Mucosa of stomach (tissue), 1 donor: Measurements from ENCODE around the gene PELI3.
"Not testable (repeated sequence)": the region's sequence is repeated elsewhere in the genome, so short reads cannot be mapped to it uniquely, and the experiment has no call there.

ENCODE experiments used
- H3K27me3 ChIP-seq: one replicate; pipeline ENCODE4 v1.7.0; 2013; ENCODE audit warnings: mild to moderate bottlenecking, low read length; ENCODE audit not compliant: control insufficient read depth, insufficient read depth
- H3K36me3 ChIP-seq: one replicate; pipeline ENCODE4 v1.7.0; 2013; ENCODE audit warnings: low read length; ENCODE audit not compliant: control insufficient read depth, insufficient read depth
- H3K4me1 ChIP-seq: one replicate; pipeline ENCODE4 v1.7.0; 2013; ENCODE audit warnings: mild to moderate bottlenecking, low read length; ENCODE audit not compliant: control insufficient read depth, insufficient read depth
- H3K4me3 ChIP-seq: one replicate; pipeline ENCODE4 v1.7.0; 2013; ENCODE audit warnings: low read length
- H3K9ac ChIP-seq: one replicate; pipeline ENCODE4 v1.7.0; 2013; ENCODE audit warnings: mild to moderate bottlenecking, low read length, moderate library complexity
- H3K9me3 ChIP-seq: one replicate; pipeline ENCODE4 v1.7.0; 2013; ENCODE audit warnings: mild to moderate bottlenecking, low read length, moderate library complexity; ENCODE audit not compliant: control insufficient read depth
- donor health status: Pancreatic carcinoma.

Gene PELI3

GRCh38 chr11:66431287-66431686 is 35.4 kb upstream of the PELI3 start:
- H3K27me3 ChIP-seq, H3K4me3 ChIP-seq, H3K4me1 ChIP-seq, H3K36me3 ChIP-seq, H3K9me3 ChIP-seq, H3K9ac ChIP-seq: not testable (repeated sequence)

DNA sequence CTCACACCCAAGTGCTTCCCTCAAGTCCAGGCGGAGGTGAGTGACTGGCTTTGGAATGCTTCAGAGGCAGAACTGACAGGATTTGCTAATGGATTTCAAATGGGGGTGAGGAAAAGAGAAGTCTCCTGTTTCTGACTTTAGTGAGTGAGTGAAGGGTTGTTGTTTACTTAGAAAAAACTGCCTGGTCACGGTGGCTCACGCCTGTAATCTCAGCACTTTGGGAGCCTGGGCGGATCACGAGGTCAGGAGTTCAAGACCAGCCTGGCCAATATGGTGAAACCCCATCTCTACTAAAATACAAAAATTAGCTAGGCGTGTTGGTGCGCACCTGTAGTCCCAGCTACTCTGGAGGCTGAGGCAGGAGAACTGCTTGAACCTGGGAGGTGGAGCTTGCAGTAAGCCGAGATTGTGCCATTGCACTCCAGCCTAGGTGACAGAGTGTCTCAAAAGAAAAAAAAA is 34.8 kb upstream of the PELI3 start:
- H3K36me3 ChIP-seq, H3K9me3 ChIP-seq, H3K27me3 ChIP-seq, H3K4me1 ChIP-seq, H3K9ac ChIP-seq, H3K4me3 ChIP-seq: not testable (repeated sequence)

- Histone ChIP-seq H3K4me3 (no peak overlapping the region), H3K4me1 (no peaks in the 10 kb centered on the region), H3K27me3 (no peaks in the 10 kb centered on the region), H3K36me3 (no peaks in the 10 kb centered on the region), H3K9me3 (no peaks in the 10 kb centered on the region), H3K9ac (no peak overlapping the region)
These were observed 34.1 kb upstream of the PELI3 start for GRCh38 chr11:66432597-66432996.

- H3K9ac ChIP-seq, result peak overlapping the region; percentile 78
These were observed 28.7 kb upstream of the PELI3 start for GRCh38 chr11:66437979-66438503.

DNA sequence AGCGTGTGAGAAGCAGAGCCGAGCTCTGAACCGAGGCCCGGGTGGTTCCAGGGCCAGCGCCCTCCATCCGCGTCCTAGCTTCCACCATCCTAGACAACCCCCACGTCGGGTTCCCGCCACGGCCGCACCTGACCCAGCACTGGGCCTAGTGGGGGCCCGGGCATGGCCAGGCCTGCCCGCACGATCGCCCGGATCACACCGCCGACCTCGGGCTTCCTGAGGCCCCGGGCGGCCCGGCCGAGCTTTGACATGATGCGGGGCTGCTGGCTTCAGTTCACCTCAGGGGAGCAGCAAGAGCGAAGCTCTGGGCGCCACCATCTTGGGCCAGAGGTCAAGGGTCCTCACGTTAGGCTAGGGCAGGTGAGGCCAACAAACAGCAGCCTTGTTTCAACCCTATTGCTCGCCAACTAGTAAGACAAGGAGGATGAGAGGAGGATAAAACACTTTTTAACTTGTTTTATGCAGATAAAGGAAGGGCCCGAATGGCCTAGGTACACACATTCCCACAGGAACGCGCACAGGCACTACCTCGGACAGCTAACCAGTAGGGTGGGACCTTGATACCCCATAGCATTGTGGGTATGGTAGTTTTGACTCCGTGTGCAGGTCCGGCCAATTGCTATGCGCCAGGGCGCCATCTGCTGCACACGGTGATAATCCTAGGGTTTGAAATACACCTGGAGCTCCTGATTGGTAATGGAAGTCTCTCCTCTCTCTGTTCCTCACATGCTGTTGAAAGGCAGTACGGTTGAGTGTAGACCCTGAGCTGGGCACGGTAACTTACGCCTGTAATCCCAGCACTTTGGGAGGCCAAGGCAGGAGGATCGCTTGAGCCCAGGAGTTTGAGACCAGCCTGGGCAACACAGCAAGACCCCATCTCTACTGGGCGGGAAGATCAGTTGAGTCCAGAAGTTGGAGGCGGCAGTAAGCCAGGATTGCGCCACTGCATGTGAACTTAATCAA is 27.9 kb upstream of the PELI3 start, which contains the start of gene MRPL11:
Gene MRPL11, minus strand, starts transcription at position 345 of the 963 bp plus-strand sequence. Its CDS starts 94 bp downstream, at position 251.
- no peaks in the 10 kb centered on the region for H3K4me1 ChIP-seq
- peak within 1 kb of the TSS; percentile 78 for H3K9ac ChIP-seq
- H3K36me3 ChIP-seq, result no peaks in the 10 kb centered on the region
- H3K9me3 ChIP-seq, result no peaks in the 10 kb centered on the region
- H3K27me3 ChIP-seq, result no peaks in the 10 kb centered on the region
- H3K4me3 ChIP-seq, result peak within 1 kb of the TSS; percentile 71

More at GRCh38 chr11:66437979-66438503, 28.7 kb upstream of the PELI3 start:
- Histone ChIP-seq H3K36me3 (no peaks in the 10 kb centered on the region), H3K4me1 (no peaks in the 10 kb centered on the region), H3K4me3 (peak overlapping the region; percentile 71), H3K9me3 (no peaks in the 10 kb centered on the region), H3K27me3 (no peaks in the 10 kb centered on the region)

DNA sequence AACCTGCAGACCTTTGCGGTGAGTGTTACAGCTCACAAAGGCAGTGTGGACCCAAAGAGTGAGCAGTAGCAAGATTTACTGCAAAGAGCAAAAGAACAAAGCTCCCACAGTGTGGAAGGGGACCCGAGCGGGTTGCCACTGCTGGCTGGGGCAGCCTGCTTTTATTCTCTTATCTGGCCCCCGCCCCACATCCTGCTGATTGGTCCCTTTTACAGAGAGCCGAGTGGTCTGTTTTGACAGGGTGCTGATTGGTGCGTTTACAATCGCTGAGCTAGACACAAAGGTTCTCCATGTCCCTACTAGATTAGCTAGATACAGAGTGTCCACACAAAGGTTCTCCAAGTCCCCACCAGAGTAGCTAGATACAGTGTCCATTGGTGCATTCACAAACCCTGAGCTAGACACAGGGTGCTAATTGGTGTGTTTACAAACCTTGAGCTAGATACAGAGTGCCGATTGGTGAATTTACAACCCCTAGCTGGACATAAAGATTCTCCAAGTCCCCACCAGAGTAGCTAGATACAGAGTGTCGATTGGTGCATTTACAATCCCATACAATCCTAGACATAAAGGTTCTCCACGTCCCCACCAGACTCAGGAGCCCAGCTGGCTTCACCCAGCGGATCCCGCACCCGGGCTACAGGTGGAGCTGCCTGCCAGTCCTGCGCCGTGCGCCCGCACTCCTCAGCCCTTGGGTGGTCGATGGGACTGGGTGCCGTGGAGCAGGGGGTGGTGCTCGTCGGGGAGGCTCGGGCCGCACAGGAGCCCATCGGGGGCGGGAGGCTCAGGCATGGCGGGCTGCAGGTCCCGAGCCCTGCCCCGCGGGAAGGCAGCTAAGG is 26.4 kb upstream of the PELI3 start:
- not testable (repeated sequence) for H3K27me3 ChIP-seq, H3K36me3 ChIP-seq, H3K4me1 ChIP-seq, H3K9ac ChIP-seq, H3K9me3 ChIP-seq, H3K4me3 ChIP-seq

DNA sequence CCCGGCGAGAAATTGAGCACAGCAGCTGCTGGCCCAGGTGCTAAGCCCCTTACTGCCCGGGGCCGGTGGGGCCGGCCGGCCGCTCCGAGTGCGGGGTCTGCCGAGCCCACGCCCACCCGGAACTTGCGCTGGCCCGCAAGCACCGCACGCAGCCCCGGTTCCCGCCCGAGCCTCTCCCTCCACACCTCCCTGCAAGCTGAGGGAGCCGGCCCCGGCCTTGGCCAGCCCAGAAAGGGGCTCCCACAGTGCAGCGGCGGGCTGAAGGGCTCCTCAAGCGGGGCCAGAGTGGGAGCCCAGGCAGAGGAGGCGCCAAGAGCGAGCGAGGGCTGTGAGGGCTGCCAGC is 25.8 kb upstream of the PELI3 start:
- H3K4me1 ChIP-seq, H3K9ac ChIP-seq, H3K4me3 ChIP-seq, H3K9me3 ChIP-seq, H3K36me3 ChIP-seq, H3K27me3 ChIP-seq: not testable (repeated sequence)

- Histone ChIP-seq H3K4me1 (no peaks in the 10 kb centered on the region), H3K36me3 (no peaks in the 10 kb centered on the region), H3K9ac (no peak overlapping the region), H3K27me3 (no peaks in the 10 kb centered on the region), H3K9me3 (no peaks in the 10 kb centered on the region), H3K4me3 (no peak overlapping the region)
These were observed 23.1 kb upstream of the PELI3 start for GRCh38 chr11:66443602-66444001.

DNA sequence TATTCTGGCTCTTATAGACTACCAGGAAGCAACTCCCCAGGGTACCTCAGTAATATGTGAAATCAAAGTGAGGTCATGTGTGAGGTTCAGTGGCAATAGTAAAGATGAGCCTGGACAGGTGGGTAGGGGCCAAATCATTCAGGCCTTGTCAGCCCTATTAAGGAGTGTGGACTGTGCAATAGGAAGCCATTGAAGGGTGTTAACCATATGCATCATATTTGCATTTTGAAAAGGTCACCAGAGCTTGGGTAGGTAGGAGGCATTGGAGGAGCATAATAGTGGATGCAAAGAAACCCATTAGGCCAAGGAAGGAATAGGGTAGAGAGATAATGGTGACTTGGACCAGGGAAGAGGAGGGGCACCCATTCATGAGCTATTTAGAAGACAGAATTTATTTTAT is 19.7 kb upstream of the PELI3 start:
- Histone ChIP-seq H3K4me1 (no peaks in the 10 kb centered on the region), H3K9ac (no peak overlapping the region), H3K36me3 (no peaks in the 10 kb centered on the region), H3K9me3 (no peaks in the 10 kb centered on the region), H3K27me3 (no peaks in the 10 kb centered on the region), H3K4me3 (no peak overlapping the region)

GRCh38 chr11:66448523-66448922 is 18.2 kb upstream of the PELI3 start:
- Histone ChIP-seq H3K4me1 (no peaks in the 10 kb centered on the region), H3K9me3 (no peaks in the 10 kb centered on the region), H3K27me3 (no peaks in the 10 kb centered on the region), H3K4me3 (no peak overlapping the region), H3K36me3 (no peaks in the 10 kb centered on the region), H3K9ac (no peak overlapping the region)

- Histone ChIP-seq H3K9ac (no peak overlapping the region), H3K27me3 (no peaks in the 10 kb centered on the region), H3K4me3 (no peak overlapping the region), H3K36me3 (no peaks in the 10 kb centered on the region), H3K9me3 (no peaks in the 10 kb centered on the region), H3K4me1 (no peaks in the 10 kb centered on the region)
These were observed 16.1 kb upstream of the PELI3 start for GRCh38 chr11:66450560-66450959.

DNA sequence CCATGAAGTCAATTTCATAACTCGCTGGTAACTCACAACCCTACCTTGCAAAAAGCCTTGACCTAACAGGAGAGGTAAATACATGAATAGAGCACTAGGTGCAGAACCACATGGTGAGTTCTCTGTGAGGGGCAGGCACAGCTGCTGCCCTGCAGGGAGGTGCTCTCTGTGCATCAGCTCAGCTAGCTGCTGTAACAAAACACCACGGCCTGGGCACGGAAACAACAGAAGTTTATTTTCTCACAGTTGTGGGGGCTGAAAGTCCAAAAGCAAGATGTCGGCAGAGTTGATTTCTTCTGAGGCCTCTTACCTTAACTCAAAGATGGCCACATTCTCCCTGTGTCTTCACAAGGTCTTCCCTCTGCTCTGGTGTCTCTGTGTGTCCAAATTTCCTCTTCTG is 15.0 kb upstream of the PELI3 start:
- Histone ChIP-seq H3K36me3 (no peaks in the 10 kb centered on the region), H3K4me1 (no peaks in the 10 kb centered on the region), H3K4me3 (no peak overlapping the region), H3K9me3 (no peaks in the 10 kb centered on the region), H3K27me3 (no peaks in the 10 kb centered on the region), H3K9ac (no peak overlapping the region)
